Right lobe of liver (tissue), 6 donors: ENCODE data around the gene ROBO2. TPM values are rescaled to one million over a fixed set of nuclear protein-coding genes. Genes with fewer than 3 reads are reported as not detected.

ENCODE experiments used
- ATAC-seq, 4 donors: fragments of 200-7000 bp; cut with Tn5 transposase; one replicate each; pipeline ENCODE4 v1.9.1; 2020; ENCODE audit warnings: mild to moderate bottlenecking in 4 of 4, moderate library complexity in 4 of 4
- DNase-seq, 3 donors: peaks; one replicate each; pipeline ENCODE4 v3.0.0-alpha.2; 2020
- H3K27ac ChIP-seq, 3 donors: fragments of 200-600 bp; one replicate each; pipeline ENCODE4 v1.8.0; 2022
- H3K27me3 ChIP-seq, 2 donors: fragments of 200-600 bp; one replicate each; pipeline ENCODE4 v1.8.0; 2022
- H3K36me3 ChIP-seq, 4 donors: fragments of 200-600 bp; sonication (generic) in 1 of 4; one replicate each; pipeline versions ENCODE4 v1.5.1 to v1.8.0; 2017 to 2022; ENCODE audit warnings: control low read depth in 1 of 4
- H3K4me1 ChIP-seq, 4 donors: fragments of 200-600 bp; sonication (generic) in 1 of 4; one replicate each; pipeline versions ENCODE4 v1.5.1 to v1.8.0; 2017 to 2022; ENCODE audit warnings: control low read depth in 1 of 4
- H3K4me3 ChIP-seq, 3 donors: fragments of 200-600 bp; one replicate each; pipeline ENCODE4 v1.8.0; 2022
- H3K9me3 ChIP-seq, 4 donors: fragments of 200-600 bp; sonication (generic) in 1 of 4; one replicate each; pipeline versions ENCODE4 v1.5.1 to v1.8.0; 2017 to 2022; ENCODE audit warnings: control low read depth in 1 of 4
- POLR2A ChIP-seq: fragments of 450-650 bp; IDR thresholded peaks from one replicate; pipeline ENCODE4 v1.6.1; 2017; ENCODE audit warnings: antibody characterized with exemption, mild to moderate bottlenecking
- WGBS: methylation state at CpG from one replicate; pipeline ENCODE4 v1.1.6; 2018; ENCODE audit warnings: low coverage, low lambda C conversion rate; ENCODE audit not compliant: insufficient coverage; ENCODE audit errors: missing lambda C conversion rate; 5-methylcytosine and 5-hydroxymethylcytosine counted together
- intact Hi-C, 2 donors: fragments of 100-400 bp; cut with DNase I; formaldehyde crosslinking; loops; one replicate each; pipeline versions ENCODE4 v1.11.2 to v1.14.1; 2022
- total RNA-seq, 6 experiments: library from RNA; depleted of rRNA in 2 of 6; stranded (reverse); fragments of >200 nt in 2 of 6; fragmentation: NEBNext Ultra II Directional in 3 of 6; extraction: Animal tissue kit (Norgen Biotek cat#: 25700) in 3 of 6; gene quantifications; one replicate each; pipeline versions ENCODE4 v1.1.0 to v1.2.4, GENCODE V29; 2016 to 2023
- TF ChIP-seq, protein P1 (sequence below), 4 donors: fragments of 200-600 bp in 3 of 4; fragments of 450-650 bp in 1 of 4; IDR thresholded peaks; one replicate each; pipeline versions ENCODE4 v1.5.1 to v1.8.0; 2016 to 2022; ENCODE audit warnings: antibody characterized with exemption in 4 of 4, mild to moderate bottlenecking in 2 of 4
- donor health status: DM: no; HTN: yes; CAD: no.
- donor health status: DM: no; HTN: no; CAD: no.
- donor health status: DM: no; HTN: no; CAD: no.
- donor health status: DM: no; HTN: yes; CAD: no.
- donor health status: DM: no; HTN: yes; CAD: no.

The ROBO2 gene
- total RNA-seq, 6 experiments from 2014 or later, result 0.07 to 1.7 (median 0.67) TPM

DNA sequence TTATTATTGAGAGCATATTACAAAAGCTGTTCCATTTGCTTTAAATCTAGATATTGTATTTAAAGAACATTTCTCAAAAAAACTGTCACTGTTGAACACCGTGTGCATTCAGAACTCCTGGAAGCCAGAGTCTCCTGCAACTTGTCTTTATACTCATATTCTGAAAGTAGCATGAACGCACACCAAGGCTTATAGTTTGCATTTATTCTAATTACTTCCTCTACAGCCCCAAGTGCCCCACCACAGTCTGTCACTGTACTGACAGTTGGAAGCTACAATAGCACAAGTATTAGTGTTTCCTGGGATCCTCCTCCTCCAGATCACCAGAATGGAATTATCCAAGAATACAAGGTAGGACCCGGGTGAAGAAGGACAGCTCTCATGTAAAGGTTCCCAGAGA lies 537.4 kb downstream of the ROBO2 start:
- intact Hi-C loops, result no loop called here
- ATAC-seq, result no peak
- no peaks in the 10 kb centered on the region for H3K9me3 ChIP-seq
- no peaks in the 10 kb centered on the region for H3K4me1 ChIP-seq
- H3K36me3 ChIP-seq, result no peaks in the 10 kb centered on the region
- no peak overlapping the region for H3K27ac ChIP-seq
- DNase-seq, result no peak
- WGBS, result 72% methylated on average over 3 of the region's 3 CpGs
- no peak for TF ChIP-seq POLR2A
- TF ChIP-seq, protein P1, sequence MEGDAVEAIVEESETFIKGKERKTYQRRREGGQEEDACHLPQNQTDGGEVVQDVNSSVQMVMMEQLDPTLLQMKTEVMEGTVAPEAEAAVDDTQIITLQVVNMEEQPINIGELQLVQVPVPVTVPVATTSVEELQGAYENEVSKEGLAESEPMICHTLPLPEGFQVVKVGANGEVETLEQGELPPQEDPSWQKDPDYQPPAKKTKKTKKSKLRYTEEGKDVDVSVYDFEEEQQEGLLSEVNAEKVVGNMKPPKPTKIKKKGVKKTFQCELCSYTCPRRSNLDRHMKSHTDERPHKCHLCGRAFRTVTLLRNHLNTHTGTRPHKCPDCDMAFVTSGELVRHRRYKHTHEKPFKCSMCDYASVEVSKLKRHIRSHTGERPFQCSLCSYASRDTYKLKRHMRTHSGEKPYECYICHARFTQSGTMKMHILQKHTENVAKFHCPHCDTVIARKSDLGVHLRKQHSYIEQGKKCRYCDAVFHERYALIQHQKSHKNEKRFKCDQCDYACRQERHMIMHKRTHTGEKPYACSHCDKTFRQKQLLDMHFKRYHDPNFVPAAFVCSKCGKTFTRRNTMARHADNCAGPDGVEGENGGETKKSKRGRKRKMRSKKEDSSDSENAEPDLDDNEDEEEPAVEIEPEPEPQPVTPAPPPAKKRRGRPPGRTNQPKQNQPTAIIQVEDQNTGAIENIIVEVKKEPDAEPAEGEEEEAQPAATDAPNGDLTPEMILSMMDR (IDR thresholded peaks at IDR 0.05), result no peak
- H3K27me3 ChIP-seq, result no peaks in the 10 kb centered on the region
- no peak overlapping the region for H3K4me3 ChIP-seq

DNA sequence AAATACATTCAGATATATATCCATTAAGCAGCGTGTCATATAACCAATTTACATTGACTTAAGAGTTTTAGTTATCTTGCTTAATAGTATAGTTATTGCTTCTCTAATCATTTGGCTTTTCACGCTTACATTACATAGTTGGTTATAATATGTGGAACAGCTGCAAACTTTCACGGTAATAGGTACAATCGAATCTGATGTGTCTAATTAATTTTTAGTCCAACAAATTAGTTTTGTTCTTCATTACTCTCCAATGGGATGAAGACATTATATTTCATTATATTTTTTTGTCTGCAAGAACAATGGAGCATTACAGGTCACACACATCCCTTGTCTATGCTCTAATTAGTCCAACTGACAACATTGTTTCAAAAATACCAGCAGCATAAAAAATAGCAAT lies 546.3 kb downstream of the ROBO2 start:
- no peak overlapping the region for H3K4me3 ChIP-seq
- WGBS, result 75% methylated on average over 4 of the region's 4 CpGs
- H3K4me1 ChIP-seq, result no peaks in the 10 kb centered on the region
- H3K27me3 ChIP-seq, result no peaks in the 10 kb centered on the region
- H3K36me3 ChIP-seq, result no peaks in the 10 kb centered on the region
- DNase-seq (no peak), ATAC-seq (no peak)
- no peak for TF ChIP-seq POLR2A
- TF ChIP-seq, protein P1 (IDR thresholded peaks at IDR 0.05), result no peak
- no peak overlapping the region for H3K27ac ChIP-seq
- no peaks in the 10 kb centered on the region for H3K9me3 ChIP-seq
- intact Hi-C loops, result no loop called here

DNA sequence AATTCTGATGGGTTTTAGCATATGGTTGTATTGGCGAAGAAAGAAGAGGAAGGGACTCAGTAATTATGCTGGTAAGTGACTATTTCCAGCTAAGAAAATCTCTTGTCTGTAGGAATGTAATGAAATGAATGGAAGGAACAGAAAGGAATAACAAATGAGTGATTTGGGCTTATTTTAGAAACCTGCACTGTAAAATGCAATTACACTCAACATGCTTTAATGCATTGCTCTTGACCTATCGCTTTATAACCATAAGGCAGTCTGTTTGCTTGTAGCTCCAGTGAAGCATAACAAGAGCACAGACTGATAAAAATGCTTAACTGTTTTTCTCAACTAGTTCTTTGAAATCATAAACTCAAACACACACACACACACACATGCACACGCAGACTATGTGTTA lies 549.0 kb downstream of the ROBO2 start:
- Histone ChIP-seq H3K27ac (no peak overlapping the region), H3K9me3 (no peaks in the 10 kb centered on the region), H3K27me3 (no peaks in the 10 kb centered on the region), H3K36me3 (no peaks in the 10 kb centered on the region), H3K4me3 (no peak overlapping the region), H3K4me1 (no peaks in the 10 kb centered on the region)
- no peak for ATAC-seq
- no peak for DNase-seq
- 72% methylated on average over 3 of the region's 3 CpGs for WGBS
- TF ChIP-seq, protein P1 (IDR thresholded peaks at IDR 0.05), result no peak
- no peak for TF ChIP-seq POLR2A
- intact Hi-C loops, result no loop called here

DNA sequence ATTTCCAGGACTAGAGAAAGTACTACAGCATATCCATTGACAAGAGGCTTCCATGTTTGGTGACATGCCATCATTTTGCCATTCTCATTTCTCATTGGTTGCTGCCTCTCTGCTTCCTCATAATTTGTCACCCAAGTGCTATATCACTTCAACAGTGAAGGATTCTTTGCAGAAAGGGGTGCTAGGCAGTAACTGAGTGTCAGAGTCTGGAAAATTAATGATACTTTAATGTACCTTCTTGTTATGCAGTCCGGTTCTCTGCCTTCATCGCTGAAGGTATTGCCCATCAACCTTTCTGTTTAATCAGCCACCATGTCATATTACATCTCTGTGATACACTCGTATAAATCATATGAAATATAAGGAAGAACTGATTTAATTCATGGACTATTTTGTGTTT lies 550.3 kb downstream of the ROBO2 start:
- H3K4me3 ChIP-seq, result no peak overlapping the region
- H3K9me3 ChIP-seq, result no peaks in the 10 kb centered on the region
- ATAC-seq (no peak), DNase-seq (no peak)
- H3K27me3 ChIP-seq, result no peaks in the 10 kb centered on the region
- H3K36me3 ChIP-seq, result no peaks in the 10 kb centered on the region
- no peak overlapping the region for H3K27ac ChIP-seq
- 74% methylated on average over 3 of the region's 3 CpGs for WGBS
- TF ChIP-seq, protein P1 (IDR thresholded peaks at IDR 0.05), result no peak
- TF ChIP-seq POLR2A, result no peak
- intact Hi-C loops, result no loop called here
- H3K4me1 ChIP-seq, result no peaks in the 10 kb centered on the region

DNA sequence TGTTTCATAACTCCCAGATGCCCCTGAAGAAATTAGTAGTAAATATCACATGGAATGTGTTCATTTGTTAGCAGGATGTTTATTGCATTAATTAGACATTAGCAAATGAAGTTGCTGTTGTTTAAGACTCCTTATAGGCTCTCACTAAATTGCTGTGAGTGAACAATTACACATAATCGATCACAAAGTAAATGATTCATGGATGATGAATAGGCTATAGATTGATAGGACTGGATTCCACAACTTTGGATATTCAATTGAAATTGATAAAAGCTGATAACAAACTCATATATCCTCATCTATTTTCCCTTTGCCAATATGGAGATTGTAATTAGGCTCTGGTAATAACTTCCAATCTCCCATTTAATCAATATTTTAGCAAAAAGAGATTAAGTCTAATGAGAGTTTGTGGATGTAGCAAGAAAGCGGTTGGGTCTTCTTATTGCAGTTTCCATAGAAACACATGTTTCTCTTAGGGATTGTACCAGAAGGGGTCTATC lies 555.5 kb downstream of the ROBO2 start:
- intact Hi-C loops, result no loop called here
- no peaks in the 10 kb centered on the region for H3K9me3 ChIP-seq
- H3K27me3 ChIP-seq, result no peaks in the 10 kb centered on the region
- H3K4me1 ChIP-seq, result no peaks in the 10 kb centered on the region
- H3K4me3 ChIP-seq, result no peak overlapping the region
- no peak for ATAC-seq
- TF ChIP-seq, protein P1 (IDR thresholded peaks at IDR 0.05), result no peak
- no peak for TF ChIP-seq POLR2A
- no peak overlapping the region for H3K27ac ChIP-seq
- WGBS, result 77% methylated on average over 2 of the region's 2 CpGs
- DNase-seq, result no peak
- no peaks in the 10 kb centered on the region for H3K36me3 ChIP-seq
